MM.1S (cell line): ENCODE results near the gene LONRF2.

Experiments
- EZH2 ChIP-seq: fragments of 300-600 bp; sonication (generic); optimal IDR thresholded peaks from 2 replicates; pipeline ENCODE3; 2017; ENCODE audit warnings: low read depth, mild to moderate bottlenecking, antibody characterized with exemption, low read length, mixed read lengths
- TF ChIP-seq, protein P1 (sequence below): fragments of 300-600 bp; sonication (generic); IDR thresholded peaks from 2 replicates; pipeline ENCODE4 v1.5.1; 2016; ENCODE audit warnings: antibody characterized with exemption, low read length, mixed read lengths

DNA sequence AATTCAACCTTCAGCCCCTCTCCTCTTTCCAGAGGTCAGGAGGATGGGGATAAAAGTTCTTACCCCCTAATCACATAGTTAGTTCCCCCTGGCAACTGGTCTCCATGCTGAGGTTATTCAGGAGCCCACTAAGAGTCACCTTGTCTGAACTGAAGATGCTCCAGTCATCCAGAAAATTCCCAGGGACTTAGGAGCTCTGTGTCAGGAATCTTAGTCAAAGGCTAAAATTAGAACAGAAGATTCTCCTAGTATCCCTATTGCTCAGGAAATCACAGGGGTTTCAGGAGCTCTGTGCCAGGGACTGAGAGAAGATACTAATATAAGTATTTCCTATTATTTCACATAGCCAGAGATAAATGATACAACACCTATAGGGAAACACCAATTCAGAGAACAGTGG lies 37.3 kb upstream of the LONRF2 start:
- TF ChIP-seq, protein P1, sequence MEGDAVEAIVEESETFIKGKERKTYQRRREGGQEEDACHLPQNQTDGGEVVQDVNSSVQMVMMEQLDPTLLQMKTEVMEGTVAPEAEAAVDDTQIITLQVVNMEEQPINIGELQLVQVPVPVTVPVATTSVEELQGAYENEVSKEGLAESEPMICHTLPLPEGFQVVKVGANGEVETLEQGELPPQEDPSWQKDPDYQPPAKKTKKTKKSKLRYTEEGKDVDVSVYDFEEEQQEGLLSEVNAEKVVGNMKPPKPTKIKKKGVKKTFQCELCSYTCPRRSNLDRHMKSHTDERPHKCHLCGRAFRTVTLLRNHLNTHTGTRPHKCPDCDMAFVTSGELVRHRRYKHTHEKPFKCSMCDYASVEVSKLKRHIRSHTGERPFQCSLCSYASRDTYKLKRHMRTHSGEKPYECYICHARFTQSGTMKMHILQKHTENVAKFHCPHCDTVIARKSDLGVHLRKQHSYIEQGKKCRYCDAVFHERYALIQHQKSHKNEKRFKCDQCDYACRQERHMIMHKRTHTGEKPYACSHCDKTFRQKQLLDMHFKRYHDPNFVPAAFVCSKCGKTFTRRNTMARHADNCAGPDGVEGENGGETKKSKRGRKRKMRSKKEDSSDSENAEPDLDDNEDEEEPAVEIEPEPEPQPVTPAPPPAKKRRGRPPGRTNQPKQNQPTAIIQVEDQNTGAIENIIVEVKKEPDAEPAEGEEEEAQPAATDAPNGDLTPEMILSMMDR: no peak
- no peak for TF ChIP-seq EZH2
